HG02759 (cell line): ENCODE data around the gene USP12.
"Not testable (repeated sequence)": the region's sequence is repeated elsewhere in the genome, so short reads cannot be mapped to it uniquely, and the experiment has no call there.

Experiments used
- ATAC-seq: cut with Tn5 transposase; IDR thresholded peaks from one replicate; pipeline ENCODE4 v1.9.1; 2021; ENCODE audit warnings: mild to moderate bottlenecking, moderate library complexity; ENCODE audit not compliant: unreplicated experiment

USP12 gene

GRCh38 chr13:27080018-27080948, 91.3 kb downstream of the USP12 start:
- no peak for ATAC-seq

GRCh38 chr13:27079421-27079958, 92.1 kb downstream of the USP12 start:
- no peak for ATAC-seq

GRCh38 chr13:27077451-27077850, 94.2 kb downstream of the USP12 start:
- no peak for ATAC-seq

DNA sequence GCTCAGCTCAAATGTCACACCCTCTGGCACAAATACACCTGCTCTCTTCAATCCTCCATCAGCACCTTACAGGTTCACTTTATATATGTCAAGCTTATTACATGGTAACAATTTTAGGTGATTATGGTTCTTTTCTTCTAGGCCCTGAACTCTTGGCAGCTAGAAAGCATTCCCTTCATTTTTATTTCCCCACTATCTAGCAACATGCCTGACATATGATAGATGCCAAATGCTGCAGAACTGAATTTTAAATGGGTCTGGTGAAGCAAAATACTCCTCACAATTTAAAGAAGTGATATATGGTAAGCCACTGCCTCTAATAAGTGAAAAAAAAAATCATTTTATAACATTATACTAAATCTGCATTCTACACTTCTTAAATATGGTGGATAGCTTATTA, 95.2 kb downstream of the USP12 start:
- no peak for ATAC-seq

DNA sequence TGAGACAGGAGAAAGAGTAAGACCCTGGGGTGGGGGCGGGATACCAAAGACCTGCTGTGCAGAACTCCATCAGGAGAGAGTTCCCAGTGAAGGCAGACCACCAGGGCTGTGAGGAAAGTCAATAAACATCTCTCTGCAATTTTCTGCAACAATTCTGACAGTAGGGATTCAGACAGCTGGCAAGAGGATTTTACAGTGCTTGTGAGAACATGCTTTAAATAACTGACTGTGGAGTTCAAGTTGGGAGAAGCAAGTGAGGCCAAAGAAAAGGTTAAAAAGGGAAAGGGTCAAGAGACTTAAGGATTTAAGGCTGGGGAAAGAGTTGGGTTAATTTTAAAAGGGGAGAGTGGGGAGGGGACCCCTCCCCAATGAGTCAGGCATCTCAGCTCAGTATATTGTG, 98.4 kb downstream of the USP12 start:
- ATAC-seq = no peak

DNA sequence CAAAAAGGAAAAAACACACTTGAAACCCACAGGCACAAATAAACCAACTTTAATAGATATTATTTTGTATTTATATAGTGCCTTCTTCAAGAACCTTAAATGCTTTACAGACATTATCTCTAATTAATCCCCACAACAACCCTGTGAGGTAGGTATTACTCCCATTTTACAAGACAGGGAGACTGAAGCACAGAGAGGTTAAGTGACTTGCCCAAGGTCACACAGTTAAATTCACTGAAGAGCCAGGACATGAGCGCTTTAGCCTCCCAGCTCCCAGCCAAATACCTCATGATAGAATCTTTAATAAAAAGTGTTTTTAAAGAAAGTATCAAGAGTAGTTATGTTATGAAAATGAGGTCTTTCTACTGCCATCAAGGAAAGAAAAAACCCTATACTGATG, 105.5 kb downstream of the USP12 start:
- ATAC-seq = not testable (repeated sequence)

GRCh38 chr13:27065582-27065981, 106.0 kb downstream of the USP12 start:
- ATAC-seq = no peak

GRCh38 chr13:27064252-27064995, 107.2 kb downstream of the USP12 start:
- ATAC-seq = no peak

- no peak for ATAC-seq
Observed at GRCh38 chr13:27057817-27058216, 113.8 kb downstream of the USP12 start.

GRCh38 chr13:27055526-27055925, 116.1 kb downstream of the USP12 start:
- ATAC-seq = no peak

DNA sequence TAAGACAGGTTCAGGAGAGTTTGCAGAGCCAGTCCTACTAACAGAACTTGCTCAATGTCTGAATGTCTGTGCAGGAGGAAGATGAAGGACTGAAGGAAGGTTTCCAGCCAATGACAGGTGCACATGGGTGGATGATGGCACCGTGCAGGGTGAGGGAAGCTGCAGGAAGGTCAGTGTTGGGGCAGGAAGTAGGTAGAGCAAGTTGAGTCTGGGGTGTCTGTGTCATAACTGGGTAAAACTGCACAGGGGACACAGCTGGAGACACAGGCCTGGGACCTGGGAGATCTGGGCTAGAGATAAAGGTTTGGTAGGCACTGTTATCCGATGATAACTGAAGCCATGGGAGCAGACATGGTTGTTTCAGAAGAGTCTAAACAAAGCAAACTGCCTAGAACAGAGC, 116.9 kb downstream of the USP12 start:
- ATAC-seq = no peak

DNA sequence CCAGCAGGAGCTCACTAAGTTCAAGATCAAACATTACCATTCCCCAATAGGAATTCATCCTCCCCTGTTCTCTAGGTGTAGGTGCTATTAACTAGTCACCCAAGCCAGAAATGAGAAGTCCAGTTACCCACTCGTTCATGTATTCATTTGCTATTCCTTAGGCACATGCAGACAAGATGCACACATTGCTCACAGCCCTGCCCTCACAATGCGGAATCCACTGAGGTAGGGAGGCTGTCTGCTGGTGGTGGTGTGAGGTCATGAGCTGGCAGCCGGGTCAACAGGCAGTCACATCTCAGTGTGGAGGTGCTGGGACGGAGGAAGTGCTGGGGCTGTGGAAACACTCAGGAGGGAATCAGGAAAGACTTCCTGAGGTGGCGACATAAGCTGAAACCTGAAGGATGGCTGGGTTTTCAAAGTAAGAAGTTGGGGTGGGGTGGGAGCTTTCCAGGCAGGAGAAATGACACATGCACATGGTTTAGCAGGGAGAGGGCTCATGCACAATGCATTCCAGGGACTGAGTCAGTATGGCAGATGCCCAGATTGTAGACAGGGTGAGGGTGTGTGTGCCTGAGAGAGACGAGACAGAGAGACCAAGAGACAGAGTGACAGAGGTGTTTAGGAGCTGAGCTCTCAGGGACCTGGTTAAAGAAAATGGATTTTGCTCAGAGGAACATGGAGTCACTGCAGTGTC, 117.6 kb downstream of the USP12 start:
- ATAC-seq = no peak

- ATAC-seq = no peak
Observed at GRCh38 chr13:27053210-27053884, 118.3 kb downstream of the USP12 start.

DNA sequence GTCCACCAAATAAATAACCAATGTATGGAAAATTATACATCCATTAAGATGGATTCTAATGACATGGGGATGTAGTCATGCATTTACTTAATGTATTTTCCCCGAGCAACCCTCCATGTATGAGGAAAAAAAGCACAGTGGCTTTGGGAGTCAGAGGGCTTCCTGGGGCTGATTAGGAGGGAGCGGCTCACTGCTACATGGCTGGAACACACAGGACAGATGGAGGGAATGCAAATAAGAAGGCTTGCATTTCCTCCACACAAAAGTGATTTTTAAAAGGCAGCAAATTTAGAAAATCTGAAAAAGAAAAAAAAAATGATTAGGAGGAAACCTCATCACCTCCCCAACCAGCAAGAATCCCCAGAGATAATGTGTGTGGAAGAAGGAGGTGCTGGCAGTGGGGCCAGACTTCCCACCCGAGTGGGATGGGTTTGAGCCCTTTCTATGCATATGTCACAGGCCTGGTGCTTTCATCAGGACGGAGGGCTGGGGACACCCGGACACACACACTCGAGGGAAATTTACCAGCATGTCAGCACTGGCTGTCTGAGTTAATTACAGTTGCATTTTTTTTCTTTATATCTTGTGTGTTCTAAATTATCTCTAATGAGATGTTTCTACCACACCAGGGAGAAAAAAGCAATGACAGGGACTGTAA, 118.9 kb downstream of the USP12 start:
- no peak for ATAC-seq

DNA sequence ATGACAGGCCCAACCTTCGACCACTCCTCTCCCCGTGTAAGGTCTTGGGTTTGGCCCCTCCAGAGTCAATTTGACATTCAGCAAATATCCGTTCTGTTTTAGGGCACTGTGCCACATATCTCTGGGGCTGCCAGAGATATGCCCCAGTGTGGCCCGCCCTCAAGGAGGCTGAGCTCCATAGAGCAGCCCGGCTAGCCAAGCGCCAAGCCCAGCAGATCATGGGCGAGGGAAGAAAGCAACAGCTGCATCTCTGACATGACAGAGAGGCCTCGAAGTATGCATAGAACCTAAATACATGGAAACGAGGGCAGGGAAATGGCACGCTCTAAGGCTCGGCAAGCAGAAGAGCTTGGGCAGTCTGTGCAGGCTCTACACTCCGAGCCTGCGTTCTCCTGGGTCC, 124.5 kb downstream of the USP12 start:
- ATAC-seq = no peak

DNA sequence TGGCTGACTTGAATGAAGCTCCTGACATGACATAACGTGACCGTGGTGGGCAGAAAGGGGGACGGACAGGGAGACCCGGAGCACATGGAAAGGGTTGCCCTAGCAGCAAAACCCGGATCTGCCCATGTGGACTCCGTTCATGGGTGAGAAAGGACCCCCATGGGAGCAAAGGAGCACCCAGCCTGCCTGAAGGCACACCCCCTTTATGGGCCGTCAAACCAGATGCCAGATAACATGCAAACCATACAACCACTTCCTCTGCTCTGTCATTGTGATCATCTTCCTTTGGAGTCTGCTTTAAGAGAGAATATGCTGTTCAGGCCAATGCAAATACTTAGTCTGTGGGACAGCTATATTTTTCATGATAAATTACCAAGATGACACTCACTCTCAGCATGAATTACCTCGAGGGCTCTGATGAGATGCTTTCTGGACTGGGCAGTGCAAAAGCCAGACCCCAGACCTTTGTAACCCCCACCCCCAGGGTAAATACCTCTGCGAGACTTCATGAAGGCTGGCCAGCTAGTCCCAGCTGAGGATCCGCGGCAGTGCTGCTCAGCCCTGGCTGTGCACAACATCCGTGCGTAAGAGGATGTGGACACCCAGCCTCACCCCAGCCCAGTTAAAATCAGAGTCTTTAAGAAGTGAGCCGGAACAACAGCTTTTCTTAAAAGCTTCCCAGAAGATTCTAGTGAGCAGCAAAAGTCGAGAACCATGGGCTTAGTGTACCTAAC, 126.6 kb downstream of the USP12 start:
- peak; percentile 80 for ATAC-seq

DNA sequence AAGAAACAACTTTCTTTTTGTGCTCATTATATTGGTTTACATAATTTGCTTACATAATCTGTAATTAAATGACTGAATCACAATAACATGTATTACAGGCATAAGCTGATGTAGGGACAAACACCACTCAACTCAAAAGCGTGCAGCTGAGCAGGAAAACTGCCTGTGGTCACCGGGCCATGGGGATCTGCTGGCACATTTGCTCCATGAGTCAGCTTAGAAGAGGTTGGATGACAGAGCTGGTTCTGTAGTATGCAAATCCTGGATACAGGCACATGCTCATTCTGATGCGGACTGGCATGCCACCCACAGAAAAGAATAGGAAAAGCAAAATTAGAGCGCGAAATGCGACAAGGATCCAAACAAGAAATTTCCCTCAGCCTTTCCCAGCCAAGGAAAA, 128.6 kb downstream of the USP12 start:
- ATAC-seq = no peak

DNA sequence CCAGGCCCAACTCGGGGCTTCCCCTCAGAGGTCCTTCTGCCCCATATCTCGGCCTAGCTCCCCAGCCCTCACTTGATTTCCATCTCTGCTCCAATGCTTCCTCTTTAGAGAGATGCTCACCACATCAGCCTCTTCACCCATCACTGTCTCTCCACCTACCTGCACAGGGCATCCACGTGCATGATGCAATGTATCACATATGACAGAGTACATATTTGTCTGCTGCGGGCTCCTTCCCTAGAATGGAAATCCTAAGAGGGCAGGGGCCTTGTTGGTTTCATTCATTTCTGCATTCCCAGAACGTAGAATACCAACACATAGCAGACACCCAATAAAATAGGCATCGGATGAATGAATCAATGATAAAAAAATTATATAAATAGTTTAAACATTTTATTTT, 130.3 kb downstream of the USP12 start:
- ATAC-seq = no peak

DNA sequence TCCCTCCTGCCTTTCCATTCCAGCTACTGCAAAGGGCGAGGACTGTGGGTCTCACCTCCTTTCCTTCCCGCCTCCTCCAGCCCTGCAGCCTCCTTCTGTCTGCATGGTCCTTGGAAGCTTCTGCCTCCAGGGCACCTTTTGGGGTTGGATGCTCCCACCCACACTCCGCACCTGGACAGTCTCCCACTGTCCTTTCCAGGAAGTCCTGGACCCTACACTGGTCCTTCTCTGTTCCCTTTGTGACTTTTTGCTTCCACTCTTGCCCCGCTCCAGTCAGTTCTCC, 130.8 kb downstream of the USP12 start:
- ATAC-seq = no peak
